Activated CD8-positive, alpha-beta T cell treated with anti-CD3 and anti-CD28 coated beads for 36 hours (primary cell): Measurements from ENCODE around the gene GPR55. TPM values are rescaled to one million over a fixed set of nuclear protein-coding genes. Genes with fewer than 3 reads are reported as not detected.

Source experiments
- ATAC-seq: fragments of 200-7000 bp; cut with Tn5 transposase; one replicate; pipeline ENCODE4 v1.10.0; 2021; ENCODE audit warnings: mild to moderate bottlenecking, moderate library complexity
- CTCF ChIA-PET: fragments of 350-600 bp; sonication (Branson Sonifier 250); formaldehyde crosslinking; loops from one replicate; lab custom pipeline; 2021; ENCODE audit warnings: antibody characterized with exemption; lab: Charles Lee
- POLR2A ChIA-PET: fragments of 350-600 bp; sonication (Branson Sonifier 250); formaldehyde crosslinking; loops from one replicate; lab custom pipeline; 2021; ENCODE audit warnings: antibody characterized with exemption; lab: Charles Lee
- DNase-seq: peaks from one replicate; pipeline ENCODE4 v3.0.0-alpha.2; 2020
- H3K27ac Mint-ChIP-seq: one replicate; pipeline ENCODE4 v1.8.0; 2021; ENCODE audit warnings: mild to moderate bottlenecking, mixed read lengths
- H3K27me3 Mint-ChIP-seq: one replicate; pipeline ENCODE4 v1.8.0; 2021; ENCODE audit warnings: mixed read lengths
- H3K36me3 Mint-ChIP-seq: one replicate; pipeline ENCODE4 v1.8.0; 2021; ENCODE audit warnings: low read depth, mixed read lengths
- H3K4me1 Mint-ChIP-seq: one replicate; pipeline ENCODE4 v1.8.0; 2021; ENCODE audit warnings: low read depth, mixed read lengths
- H3K4me3 Mint-ChIP-seq: one replicate; pipeline ENCODE4 v1.8.0; 2021; ENCODE audit warnings: mild to moderate bottlenecking, moderate library complexity, mixed read lengths
- H3K9me3 Mint-ChIP-seq: one replicate; pipeline ENCODE4 v1.8.0; 2021; ENCODE audit warnings: mixed read lengths
- intact Hi-C: fragments of 100-400 bp; cut with micrococcal nuclease; formaldehyde crosslinking; loops from one replicate; pipeline ENCODE4 v1.10.0; 2022
- total RNA-seq, 2 experiments: library from RNA; stranded (reverse); gene quantifications; one replicate each; pipeline ENCODE4 v1.2.3, GENCODE V29; 2021
- TF ChIP-seq, protein P1 (sequence below): fragments of 200-600 bp; IDR thresholded peaks from one replicate; pipeline ENCODE4 v1.8.0; 2022; ENCODE audit warnings: antibody characterized with exemption, mild to moderate bottlenecking

Gene GPR55
- total RNA-seq, 2 experiments from 2014 or later = 5.0 to 5.3 TPM

DNA sequence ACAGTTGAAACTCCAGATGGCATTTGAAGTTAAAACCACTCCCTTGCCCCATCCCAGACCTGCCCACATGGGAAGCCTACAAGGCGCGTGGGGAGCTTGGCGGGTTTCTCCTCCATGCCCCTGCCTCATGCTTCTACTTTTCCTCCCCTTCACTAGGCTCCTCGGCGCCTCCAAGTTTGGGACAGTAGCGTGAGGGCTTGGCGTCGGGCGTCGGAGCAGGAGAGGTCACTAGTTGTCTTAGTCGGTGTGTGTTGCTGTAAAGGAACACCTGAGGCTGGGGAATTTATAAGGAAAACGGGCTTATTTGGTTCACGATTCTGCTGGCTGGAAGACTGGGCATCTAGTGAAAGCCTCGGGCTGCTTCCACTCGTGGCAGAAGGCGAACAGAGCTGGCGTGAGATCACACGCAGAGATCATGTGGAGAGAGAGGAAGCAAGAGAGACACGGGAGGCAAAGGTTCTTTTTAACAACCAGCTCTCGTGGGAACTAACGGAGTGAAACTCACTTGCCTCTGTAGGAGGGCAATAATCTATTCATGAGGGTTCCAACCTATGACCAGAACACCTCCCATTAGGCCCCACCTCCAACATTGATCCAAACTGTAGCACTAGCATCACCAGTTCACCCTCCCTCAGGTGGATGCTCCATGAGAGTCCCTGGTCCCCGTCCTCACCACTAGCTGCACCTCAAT is 35.0 kb downstream of the GPR55 start:
- intact Hi-C loops = no loop called here
- peaks cover 2% of the 10 kb centered on the region for H3K9me3 Mint-ChIP-seq
- CTCF ChIA-PET = interaction anchor here (1.3 to 4.5 kb wide), 4 partner anchors 42 to 97 kb away, joined by 3 to 18 read pairs (median 7); no protein-coding TSS in a partner anchor
- no peaks in the 10 kb centered on the region for H3K36me3 Mint-ChIP-seq
- TF ChIP-seq, protein P1, sequence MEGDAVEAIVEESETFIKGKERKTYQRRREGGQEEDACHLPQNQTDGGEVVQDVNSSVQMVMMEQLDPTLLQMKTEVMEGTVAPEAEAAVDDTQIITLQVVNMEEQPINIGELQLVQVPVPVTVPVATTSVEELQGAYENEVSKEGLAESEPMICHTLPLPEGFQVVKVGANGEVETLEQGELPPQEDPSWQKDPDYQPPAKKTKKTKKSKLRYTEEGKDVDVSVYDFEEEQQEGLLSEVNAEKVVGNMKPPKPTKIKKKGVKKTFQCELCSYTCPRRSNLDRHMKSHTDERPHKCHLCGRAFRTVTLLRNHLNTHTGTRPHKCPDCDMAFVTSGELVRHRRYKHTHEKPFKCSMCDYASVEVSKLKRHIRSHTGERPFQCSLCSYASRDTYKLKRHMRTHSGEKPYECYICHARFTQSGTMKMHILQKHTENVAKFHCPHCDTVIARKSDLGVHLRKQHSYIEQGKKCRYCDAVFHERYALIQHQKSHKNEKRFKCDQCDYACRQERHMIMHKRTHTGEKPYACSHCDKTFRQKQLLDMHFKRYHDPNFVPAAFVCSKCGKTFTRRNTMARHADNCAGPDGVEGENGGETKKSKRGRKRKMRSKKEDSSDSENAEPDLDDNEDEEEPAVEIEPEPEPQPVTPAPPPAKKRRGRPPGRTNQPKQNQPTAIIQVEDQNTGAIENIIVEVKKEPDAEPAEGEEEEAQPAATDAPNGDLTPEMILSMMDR = no peak
- H3K27ac Mint-ChIP-seq = no peak overlapping the region
- POLR2A ChIA-PET = interaction anchor here (1.3 kb wide), 1 partner anchor 16 kb away, joined by 3 read pairs; no protein-coding TSS in a partner anchor
- DNase-seq (no peak), ATAC-seq (no peak)
- peaks cover 25% of the 10 kb centered on the region for H3K4me1 Mint-ChIP-seq
- no peaks in the 10 kb centered on the region for H3K27me3 Mint-ChIP-seq
- no peak overlapping the region for H3K4me3 Mint-ChIP-seq

DNA sequence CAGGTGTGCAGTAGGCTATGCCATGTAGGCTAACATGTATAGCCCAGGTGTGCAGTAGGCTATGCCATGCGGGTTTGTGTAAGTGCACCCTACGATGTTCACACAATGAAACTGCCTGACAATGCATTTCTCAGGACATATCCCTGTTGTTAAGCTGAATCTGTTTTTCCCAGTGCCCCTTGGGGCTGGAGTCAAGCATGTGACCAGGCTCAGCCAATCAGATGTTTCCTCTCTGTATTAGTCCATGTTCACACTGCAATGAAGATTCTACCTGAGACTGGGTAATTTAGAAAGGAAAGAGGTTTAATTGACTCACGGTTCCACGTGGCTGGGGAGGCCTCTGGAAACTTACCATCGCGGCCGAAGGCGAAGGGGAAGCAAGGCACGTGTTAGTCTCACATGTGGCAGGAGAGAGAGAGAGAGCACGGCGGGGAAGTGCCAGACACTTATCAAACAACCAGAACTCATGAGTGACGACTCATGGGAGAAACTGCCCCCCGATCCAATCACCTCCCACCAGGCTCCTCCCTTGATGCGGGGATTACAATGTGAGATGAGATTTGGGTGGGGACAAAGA is 36.1 kb downstream of the GPR55 start:
- peaks cover 2% of the 10 kb centered on the region for H3K9me3 Mint-ChIP-seq
- H3K4me3 Mint-ChIP-seq = no peak overlapping the region
- no peaks in the 10 kb centered on the region for H3K27me3 Mint-ChIP-seq
- H3K36me3 Mint-ChIP-seq = no peaks in the 10 kb centered on the region
- DNase-seq (no peak), ATAC-seq (no peak)
- TF ChIP-seq, protein P1 = no peak
- peaks cover 19% of the 10 kb centered on the region for H3K4me1 Mint-ChIP-seq
- intact Hi-C loops = no loop called here
- ChIA-PET CTCF (interaction anchor here (0.9 to 1.5 kb wide), 3 partner anchors 41 to 98 kb away, joined by 3 to 4 read pairs (median 3); no protein-coding TSS in a partner anchor), POLR2A (no interaction called here)
- no peak overlapping the region for H3K27ac Mint-ChIP-seq

DNA sequence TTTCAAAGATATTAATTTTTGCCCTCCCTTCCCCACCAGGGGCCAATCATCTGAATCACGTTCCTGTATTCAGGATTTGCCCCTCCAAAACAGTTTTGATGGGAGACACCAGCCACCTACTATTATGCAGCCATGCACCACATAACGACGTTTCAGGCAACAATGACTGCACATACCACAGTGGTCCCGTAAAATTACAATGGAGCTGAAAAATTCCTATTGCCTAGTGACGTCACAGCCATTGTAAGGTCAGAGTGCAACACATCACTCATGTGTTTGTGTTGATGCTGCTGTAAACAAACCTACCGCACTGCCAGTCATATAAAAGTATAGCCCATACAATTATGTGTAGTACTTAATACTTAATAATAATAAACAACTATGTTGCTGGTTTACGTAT is 37.7 kb downstream of the GPR55 start:
- TF ChIP-seq, protein P1 = no peak
- Mint-ChIP-seq H3K27me3 (no peaks in the 10 kb centered on the region), H3K36me3 (no peaks in the 10 kb centered on the region), H3K9me3 (peaks cover 2% of the 10 kb centered on the region), H3K27ac (no peak overlapping the region), H3K4me1 (peaks cover 25% of the 10 kb centered on the region), H3K4me3 (no peak overlapping the region)
- no peak for DNase-seq
- ChIA-PET CTCF (interaction anchor here (1.5 kb wide), 1 partner anchor 39 kb away, joined by 4 read pairs; no protein-coding TSS in a partner anchor), POLR2A (no interaction called here)
- intact Hi-C loops = no loop called here
- ATAC-seq = no peak

DNA sequence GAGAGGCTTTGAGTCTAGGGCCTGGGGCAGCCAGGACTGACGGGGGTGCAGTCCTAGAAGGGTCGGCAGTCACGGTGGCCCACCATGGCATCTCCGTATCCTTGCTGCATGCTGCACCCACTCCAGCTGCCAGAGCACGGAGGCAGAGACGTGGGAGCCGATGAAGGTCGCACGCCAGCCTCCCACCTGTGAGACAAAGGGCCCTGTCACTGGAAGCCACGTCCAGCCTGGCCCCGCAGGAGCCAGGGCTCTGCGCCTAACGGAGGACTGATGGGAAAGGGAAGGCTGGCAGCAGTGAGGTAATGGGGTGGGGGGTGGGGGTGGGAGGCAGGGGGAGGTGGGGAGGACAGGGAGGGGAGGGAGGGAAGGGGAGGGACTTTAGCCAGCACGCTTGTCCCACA is 38.4 kb downstream of the GPR55 start:
- ChIA-PET CTCF (interaction anchor here (1.2 to 1.4 kb wide), 2 partner anchors 8 to 11 kb away, joined by 3 to 4 read pairs; no protein-coding TSS in a partner anchor), POLR2A (no interaction called here)
- Mint-ChIP-seq H3K9me3 (no peaks in the 10 kb centered on the region), H3K36me3 (no peaks in the 10 kb centered on the region), H3K27me3 (no peaks in the 10 kb centered on the region), H3K27ac (no peak overlapping the region), H3K4me3 (no peak overlapping the region), H3K4me1 (peaks cover 25% of the 10 kb centered on the region)
- TF ChIP-seq, protein P1 = no peak
- intact Hi-C loops = no loop called here
- ATAC-seq = no peak
- no peak for DNase-seq

DNA sequence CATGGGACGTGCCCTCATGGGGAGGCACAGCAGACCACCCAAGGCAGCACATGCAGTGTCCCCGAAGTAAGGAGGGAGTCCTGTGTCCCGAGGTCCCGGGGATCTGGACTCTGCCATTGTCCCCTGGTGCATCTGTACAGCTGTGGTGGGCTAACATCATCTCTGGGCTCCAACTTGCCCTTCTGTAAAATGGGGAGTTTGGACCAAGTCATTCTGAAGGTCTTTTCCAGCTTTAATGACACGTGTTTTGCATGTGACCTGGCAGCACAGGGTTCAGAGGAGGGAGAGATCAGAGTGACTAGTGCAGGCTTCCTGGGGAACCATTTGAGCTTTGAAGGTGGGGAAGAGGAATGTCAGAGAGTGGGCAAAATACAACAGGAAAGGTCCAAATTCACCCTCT is 38.8 kb downstream of the GPR55 start:
- H3K36me3 Mint-ChIP-seq = no peaks in the 10 kb centered on the region
- no peak overlapping the region for H3K27ac Mint-ChIP-seq
- DNase-seq = no peak
- peaks cover 21% of the 10 kb centered on the region for H3K4me1 Mint-ChIP-seq
- no peak for ATAC-seq
- TF ChIP-seq, protein P1 = no peak
- no peaks in the 10 kb centered on the region for H3K9me3 Mint-ChIP-seq
- POLR2A ChIA-PET = no interaction called here
- CTCF ChIA-PET = interaction anchor here (0.7 to 2.3 kb wide), 5 partner anchors 8 to 38 kb away, joined by 3 to 8 read pairs (median 3); no protein-coding TSS in a partner anchor
- H3K27me3 Mint-ChIP-seq = no peaks in the 10 kb centered on the region
- no peak overlapping the region for H3K4me3 Mint-ChIP-seq
- intact Hi-C loops = no loop called here
